NCI-H2196 treated with DMSO at 0.1 percent for 48 hours (cell line): Measurements from ENCODE around the gene OCSTAMP.

Experiments
- DNase-seq: peaks from one replicate; lab custom pipeline; 2025; ENCODE audit not compliant: unreplicated experiment; lab: John Stamatoyannopoulos, UW

Gene OCSTAMP

GRCh38 chr20:46554828-46555227 lies 4.4 kb upstream of the OCSTAMP start:
- no peak for DNase-seq

- no peak for DNase-seq
These were observed 3.5 kb upstream of the OCSTAMP start for GRCh38 chr20:46553926-46554325.

- DNase-seq: no peak
These were observed 2.3 kb upstream of the OCSTAMP start for GRCh38 chr20:46552460-46553420.

GRCh38 chr20:46551522-46552381 lies 1.3 kb upstream of the OCSTAMP start:
- no peak for DNase-seq

- no peak for DNase-seq
These were observed 1.1 kb downstream of the OCSTAMP start for GRCh38 chr20:46549188-46549972.

GRCh38 chr20:46548688-46549087 lies 1.8 kb downstream of the OCSTAMP start:
- no peak for DNase-seq

- DNase-seq: no peak
These were observed 2.5 kb downstream of the OCSTAMP start for GRCh38 chr20:46547995-46548394.

- DNase-seq: no peak
These were observed 3.5 kb downstream of the OCSTAMP start for GRCh38 chr20:46546936-46547335.

- DNase-seq: no peak
These were observed 4.2 kb downstream of the OCSTAMP start for GRCh38 chr20:46546298-46546697.

GRCh38 chr20:46545827-46546138 lies 4.7 kb downstream of the OCSTAMP start:
- no peak for DNase-seq

- no peak for DNase-seq
These were observed 5.2 kb downstream of the OCSTAMP start for GRCh38 chr20:46545077-46545826.

- no peak for DNase-seq
These were observed 5.9 kb downstream of the OCSTAMP start for GRCh38 chr20:46544576-46544975.

- DNase-seq: no peak
These were observed 6.5 kb downstream of the OCSTAMP start for GRCh38 chr20:46543959-46544358.

GRCh38 chr20:46543033-46543432 lies 7.4 kb downstream of the OCSTAMP start:
- DNase-seq: no peak

GRCh38 chr20:46541229-46541935 lies 9.1 kb downstream of the OCSTAMP start:
- DNase-seq: no peak

GRCh38 chr20:46539113-46539512 lies 11.3 kb downstream of the OCSTAMP start:
- no peak for DNase-seq

GRCh38 chr20:46530640-46531039 lies 19.8 kb downstream of the OCSTAMP start:
- no peak for DNase-seq

- no peak for DNase-seq
These were observed 26.6 kb downstream of the OCSTAMP start for GRCh38 chr20:46523696-46524328.

- DNase-seq: no peak
These were observed 27.3 kb downstream of the OCSTAMP start for GRCh38 chr20:46523108-46523507.
